SH-SY5Y (cell line): Measurements from ENCODE around the gene EHD1.

ENCODE experiments used
- GATA2 ChIP-seq: IDR thresholded peaks from 2 replicates; pipeline ENCODE4 v1.6.1; 2011; ENCODE audit warnings: mild to moderate bottlenecking, low read depth, low read length
- GATA3 ChIP-seq: IDR thresholded peaks from 2 replicates; pipeline ENCODE4 v1.6.1; 2011; ENCODE audit warnings: low read depth, mild to moderate bottlenecking, low read length, moderate library complexity

GRCh38 chr11:64872790-64873488 is 5.5 kb downstream of the EHD1 start:
- TF ChIP-seq GATA3: no peak
- no peak for TF ChIP-seq GATA2
